HL-60 (cell line): Measurements from ENCODE around the gene IRF7.

Experiments used
- DNase-seq, 2 experiments: peaks; one replicate each; pipeline ENCODE4 v3.0.0-alpha.2; 2010 to 2020; ENCODE audit warnings: low read depth in 1 of 2, low spot score in 1 of 2
- H3K27ac ChIP-seq: fragments of 250-450 bp; sonication (Bioruptor Pico); replicated peaks from 2 replicates; pipeline ENCODE4 v1.5.1; 2020; ENCODE audit warnings: mild to moderate bottlenecking, moderate library complexity
- H3K27me3 ChIP-seq: fragments of 250-450 bp; sonication (Bioruptor Pico); 2 replicates; pipeline ENCODE4 v1.5.1; 2021; ENCODE audit warnings: mild to moderate bottlenecking, moderate library complexity; ENCODE audit not compliant: insufficient read depth, poor library complexity, severe bottlenecking
- H3K4me3 ChIP-seq: replicated peaks from 2 replicates; pipeline ENCODE4 v1.5.1; 2011; ENCODE audit warnings: mild to moderate bottlenecking, control low read depth, low read length; ENCODE audit not compliant: insufficient read depth
- GABPA ChIP-seq: IDR thresholded peaks from 2 replicates; pipeline ENCODE4 v1.6.1; 2012; ENCODE audit warnings: low read depth
- POLR2AphosphoS5 ChIP-seq: IDR thresholded peaks from 2 replicates; pipeline ENCODE4 v1.6.1; 2012; ENCODE audit warnings: low read depth
- SPI1 ChIP-seq: IDR thresholded peaks from 2 replicates; pipeline ENCODE4 v1.6.1; 2012; ENCODE audit warnings: low read depth, mild to moderate bottlenecking, borderline replicate concordance
- TF ChIP-seq, protein P1 (sequence below): IDR thresholded peaks from one replicate; pipeline ENCODE4 v1.5.1; 2011; ENCODE audit warnings: low read length, control low read depth, inconsistent platforms; ENCODE audit not compliant: insufficient read depth
- TF ChIP-seq, protein P2 (sequence below): IDR thresholded peaks from 2 replicates; pipeline ENCODE4 v1.6.1; 2012; ENCODE audit warnings: low read depth; ENCODE audit not compliant: insufficient replicate concordance

Gene IRF7

DNA sequence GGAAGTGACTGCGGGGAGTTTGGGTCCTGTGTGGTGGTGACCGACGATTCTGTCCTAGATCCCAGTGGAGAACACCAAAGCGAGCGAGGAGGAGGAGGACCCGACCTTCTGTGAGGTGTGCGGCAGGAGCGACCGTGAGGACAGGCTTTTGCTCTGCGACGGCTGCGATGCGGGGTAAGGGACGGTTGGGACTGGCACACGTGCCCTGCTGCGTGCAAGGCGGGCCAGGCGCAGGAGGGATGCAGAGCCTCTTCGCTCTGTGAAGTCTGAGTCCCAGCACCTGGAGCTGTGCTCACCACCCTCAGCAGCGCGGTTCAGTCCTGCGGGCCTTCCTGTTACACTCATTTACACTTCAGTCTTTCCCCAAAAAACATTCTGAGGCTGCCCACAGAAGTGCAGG is 23.2 kb downstream of the IRF7 start:
- TF ChIP-seq POLR2AphosphoS5 (no peak), GABPA (no peak), SPI1 (no peak)
- TF ChIP-seq, protein P1, sequence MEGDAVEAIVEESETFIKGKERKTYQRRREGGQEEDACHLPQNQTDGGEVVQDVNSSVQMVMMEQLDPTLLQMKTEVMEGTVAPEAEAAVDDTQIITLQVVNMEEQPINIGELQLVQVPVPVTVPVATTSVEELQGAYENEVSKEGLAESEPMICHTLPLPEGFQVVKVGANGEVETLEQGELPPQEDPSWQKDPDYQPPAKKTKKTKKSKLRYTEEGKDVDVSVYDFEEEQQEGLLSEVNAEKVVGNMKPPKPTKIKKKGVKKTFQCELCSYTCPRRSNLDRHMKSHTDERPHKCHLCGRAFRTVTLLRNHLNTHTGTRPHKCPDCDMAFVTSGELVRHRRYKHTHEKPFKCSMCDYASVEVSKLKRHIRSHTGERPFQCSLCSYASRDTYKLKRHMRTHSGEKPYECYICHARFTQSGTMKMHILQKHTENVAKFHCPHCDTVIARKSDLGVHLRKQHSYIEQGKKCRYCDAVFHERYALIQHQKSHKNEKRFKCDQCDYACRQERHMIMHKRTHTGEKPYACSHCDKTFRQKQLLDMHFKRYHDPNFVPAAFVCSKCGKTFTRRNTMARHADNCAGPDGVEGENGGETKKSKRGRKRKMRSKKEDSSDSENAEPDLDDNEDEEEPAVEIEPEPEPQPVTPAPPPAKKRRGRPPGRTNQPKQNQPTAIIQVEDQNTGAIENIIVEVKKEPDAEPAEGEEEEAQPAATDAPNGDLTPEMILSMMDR: no peak
- TF ChIP-seq, protein P2, sequence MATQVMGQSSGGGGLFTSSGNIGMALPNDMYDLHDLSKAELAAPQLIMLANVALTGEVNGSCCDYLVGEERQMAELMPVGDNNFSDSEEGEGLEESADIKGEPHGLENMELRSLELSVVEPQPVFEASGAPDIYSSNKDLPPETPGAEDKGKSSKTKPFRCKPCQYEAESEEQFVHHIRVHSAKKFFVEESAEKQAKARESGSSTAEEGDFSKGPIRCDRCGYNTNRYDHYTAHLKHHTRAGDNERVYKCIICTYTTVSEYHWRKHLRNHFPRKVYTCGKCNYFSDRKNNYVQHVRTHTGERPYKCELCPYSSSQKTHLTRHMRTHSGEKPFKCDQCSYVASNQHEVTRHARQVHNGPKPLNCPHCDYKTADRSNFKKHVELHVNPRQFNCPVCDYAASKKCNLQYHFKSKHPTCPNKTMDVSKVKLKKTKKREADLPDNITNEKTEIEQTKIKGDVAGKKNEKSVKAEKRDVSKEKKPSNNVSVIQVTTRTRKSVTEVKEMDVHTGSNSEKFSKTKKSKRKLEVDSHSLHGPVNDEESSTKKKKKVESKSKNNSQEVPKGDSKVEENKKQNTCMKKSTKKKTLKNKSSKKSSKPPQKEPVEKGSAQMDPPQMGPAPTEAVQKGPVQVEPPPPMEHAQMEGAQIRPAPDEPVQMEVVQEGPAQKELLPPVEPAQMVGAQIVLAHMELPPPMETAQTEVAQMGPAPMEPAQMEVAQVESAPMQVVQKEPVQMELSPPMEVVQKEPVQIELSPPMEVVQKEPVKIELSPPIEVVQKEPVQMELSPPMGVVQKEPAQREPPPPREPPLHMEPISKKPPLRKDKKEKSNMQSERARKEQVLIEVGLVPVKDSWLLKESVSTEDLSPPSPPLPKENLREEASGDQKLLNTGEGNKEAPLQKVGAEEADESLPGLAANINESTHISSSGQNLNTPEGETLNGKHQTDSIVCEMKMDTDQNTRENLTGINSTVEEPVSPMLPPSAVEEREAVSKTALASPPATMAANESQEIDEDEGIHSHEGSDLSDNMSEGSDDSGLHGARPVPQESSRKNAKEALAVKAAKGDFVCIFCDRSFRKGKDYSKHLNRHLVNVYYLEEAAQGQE: no peak
- H3K4me3 ChIP-seq: no peak overlapping the region
- H3K27me3 ChIP-seq: no peaks in the 10 kb centered on the region
- no peak for DNase-seq
- H3K27ac ChIP-seq: no peak overlapping the region

DNA sequence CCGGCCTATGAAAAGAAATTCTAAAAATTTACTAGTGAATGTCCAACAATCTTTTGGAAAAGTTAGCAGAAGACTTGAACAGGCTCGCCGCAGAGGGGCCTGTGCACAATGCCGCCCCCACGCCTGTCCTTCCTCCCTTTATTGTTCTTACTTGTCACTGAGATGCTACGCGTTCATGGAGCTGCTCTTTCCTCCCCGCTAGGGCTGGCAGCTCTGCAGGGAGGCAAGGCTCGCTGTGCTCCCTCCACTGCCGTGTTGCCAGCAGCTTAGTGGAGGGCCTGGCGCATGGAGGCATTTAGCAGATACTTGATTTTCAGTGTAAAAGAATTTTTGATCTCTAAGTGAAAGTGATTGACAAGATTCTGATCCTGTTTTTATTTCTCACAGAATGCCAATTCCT is 24.8 kb downstream of the IRF7 start:
- DNase-seq: no peak
- TF ChIP-seq, protein P1: no peak
- TF ChIP-seq POLR2AphosphoS5 (no peak), SPI1 (no peak)

DNA sequence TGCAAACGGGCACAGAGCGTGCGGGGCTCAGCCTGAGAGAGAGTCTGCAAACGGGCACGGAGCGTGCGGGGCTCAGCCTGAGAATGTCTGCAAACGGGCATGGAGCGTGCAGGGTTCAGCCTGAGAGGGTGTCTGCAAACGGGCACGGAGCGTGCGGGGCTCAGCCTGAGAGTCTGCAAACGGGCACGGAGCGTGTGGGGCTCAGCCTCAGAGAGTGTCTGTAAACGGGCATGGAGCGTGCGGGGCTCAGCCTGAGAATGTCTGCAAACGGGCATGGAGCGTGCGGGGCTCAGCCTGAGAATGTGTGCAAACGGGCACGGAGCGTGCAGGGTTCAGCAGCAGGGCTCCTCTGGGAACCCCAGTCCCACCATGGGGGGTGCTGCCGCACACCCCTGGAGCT is 26.0 kb downstream of the IRF7 start:
- no peak for DNase-seq
- Histone ChIP-seq H3K27ac (no peak overlapping the region), H3K27me3 (no peaks in the 10 kb centered on the region), H3K4me3 (no peak overlapping the region)
- TF ChIP-seq, protein P1: no peak
- TF ChIP-seq, protein P2: no peak
- TF ChIP-seq POLR2AphosphoS5: no peak
- TF ChIP-seq SPI1: no peak

More for the DNA sequence above, 24.8 kb downstream of the IRF7 start:
- Histone ChIP-seq H3K27me3 (no peaks in the 10 kb centered on the region), H3K4me3 (no peak overlapping the region), H3K27ac (no peak overlapping the region)

DNA sequence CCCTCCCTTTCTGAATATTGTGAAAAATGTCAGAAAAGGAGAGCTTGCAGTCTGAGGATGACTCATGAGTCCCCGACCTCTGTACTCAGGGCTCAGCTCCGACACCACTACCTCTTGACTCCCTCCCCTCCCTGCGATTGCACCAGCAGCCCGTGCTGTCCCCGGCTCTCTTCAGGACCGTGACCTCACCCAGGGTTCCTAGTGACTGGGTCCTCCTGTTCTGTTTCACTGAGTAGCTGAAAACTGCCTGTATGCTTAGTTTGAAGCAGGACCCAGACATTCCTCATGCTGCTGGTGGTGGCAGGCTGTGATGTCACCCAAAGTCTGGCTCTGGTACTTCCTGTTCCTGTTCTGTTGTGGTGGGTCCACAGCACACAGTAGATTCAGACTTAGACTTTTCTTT is 27.8 kb downstream of the IRF7 start:
- Histone ChIP-seq H3K27ac (peak overlapping the region; percentile 53), H3K27me3 (no peaks in the 10 kb centered on the region), H3K4me3 (no peak overlapping the region)
- peak; percentile 92 to 93 for DNase-seq
- TF ChIP-seq SPI1: peak; percentile 51; the same call in 1 of the 2 replicates
- TF ChIP-seq POLR2AphosphoS5: no peak; the same call in 1 of the 2 replicates
- TF ChIP-seq, protein P2: no peak
- peak; percentile 66 for TF ChIP-seq GABPA
